ENCODE results near the gene ATP5F1D.

The ATP5F1D gene

DNA sequence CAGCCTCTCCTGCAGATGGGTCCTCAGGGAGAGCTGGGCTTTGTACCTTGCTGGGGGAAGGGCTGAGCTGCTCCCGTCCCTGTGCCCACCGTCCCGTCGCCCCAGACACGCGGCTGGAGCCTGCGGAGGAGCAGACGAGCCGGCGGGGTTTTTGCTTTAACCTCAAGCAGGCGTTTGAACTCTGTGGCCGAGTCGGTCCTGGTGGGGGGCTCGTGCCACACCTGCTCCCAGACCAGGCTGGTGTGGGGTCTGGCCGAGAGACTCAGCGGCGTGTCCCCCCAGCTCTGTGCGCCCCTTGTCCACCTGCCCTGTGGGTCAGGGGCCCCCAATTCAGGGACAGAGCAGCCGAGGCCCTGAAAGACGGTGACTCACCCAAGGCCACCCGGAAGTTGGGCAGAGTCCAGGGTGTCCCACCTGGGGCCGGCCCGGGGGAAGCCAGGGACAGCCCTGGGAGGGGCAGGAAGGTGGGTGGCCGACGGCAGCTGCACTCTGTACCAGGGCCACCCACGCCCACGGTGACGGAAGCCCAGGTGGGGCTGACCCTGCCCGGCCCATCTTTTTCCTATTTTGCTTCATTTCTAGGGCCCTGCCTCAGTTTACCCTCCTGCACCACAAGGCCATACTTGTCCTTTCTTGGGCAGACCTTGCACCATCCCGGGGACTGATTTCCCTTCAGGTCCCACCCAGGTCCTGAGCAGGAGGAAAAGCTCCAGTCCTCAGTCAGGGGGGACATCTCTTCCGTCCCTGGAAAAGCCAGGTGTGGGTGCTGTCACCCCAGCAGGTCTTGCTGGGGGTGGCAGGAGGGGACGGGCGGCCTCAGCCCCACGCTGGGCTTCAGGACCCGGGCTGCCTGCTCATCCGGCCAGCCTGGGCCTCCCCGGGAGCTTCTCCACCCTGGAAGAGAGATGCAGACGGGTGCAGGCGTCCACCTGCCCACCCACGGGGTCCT lies 49.4 kb downstream of the ATP5F1D start:
- H3K27me3 ChIP-seq (ENCODE audit: insufficient read depth, low read depth, severe bottlenecking), result no peaks in the 10 kb centered on the region

DNA sequence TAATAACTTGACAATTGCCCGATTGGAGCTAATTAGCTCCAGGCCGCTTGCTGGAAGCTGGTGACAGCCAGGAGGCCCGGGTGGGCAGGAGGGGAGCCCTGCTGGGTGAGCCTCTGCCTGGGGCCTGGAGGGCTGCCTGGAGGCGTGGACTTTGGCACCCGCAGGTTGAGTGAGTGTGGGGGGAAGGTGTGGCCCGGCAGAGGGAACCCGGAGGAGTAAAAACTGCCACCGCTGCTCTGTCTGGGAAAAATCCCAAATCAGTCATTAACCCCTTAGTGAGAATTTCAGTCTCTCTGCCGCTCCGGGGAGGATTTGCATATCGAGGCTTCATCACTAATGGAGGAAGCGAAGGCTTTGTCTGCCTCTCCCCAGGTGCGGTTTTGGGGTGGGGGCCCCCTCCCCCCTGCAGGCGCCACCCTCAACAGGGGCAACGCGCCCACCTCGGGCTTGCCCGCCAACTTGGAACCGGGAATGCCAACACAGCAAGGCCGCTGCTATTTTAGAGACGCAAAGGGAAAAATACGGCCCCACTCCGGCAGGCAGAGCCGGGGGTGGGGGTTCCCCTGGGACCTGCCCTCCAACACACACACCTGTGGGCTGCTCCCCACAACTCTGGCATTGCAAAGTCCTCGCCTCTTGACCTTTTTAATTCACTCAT lies 50.3 kb downstream of the ATP5F1D start:
- no peak for DNase-seq
- Histone ChIP-seq H3K4me3 (ENCODE audit: low read depth, low read length) (no peak overlapping the region), H3K27me3 (ENCODE audit: insufficient read depth, low read depth, severe bottlenecking) (no peaks in the 10 kb centered on the region)

More for the DNA sequence above, 49.4 kb downstream of the ATP5F1D start:
- no peak overlapping the region for H3K4me3 ChIP-seq (ENCODE audit: low read depth, low read length)
- H3K36me3 ChIP-seq, result peaks cover 6% of the 10 kb centered on the region
- H3K27ac ChIP-seq, result no peak overlapping the region
- DNase-seq, result no peak
- H3K9me3 ChIP-seq (ENCODE audit: severe bottlenecking), result no peaks in the 10 kb centered on the region
- TF ChIP-seq, protein P1, sequence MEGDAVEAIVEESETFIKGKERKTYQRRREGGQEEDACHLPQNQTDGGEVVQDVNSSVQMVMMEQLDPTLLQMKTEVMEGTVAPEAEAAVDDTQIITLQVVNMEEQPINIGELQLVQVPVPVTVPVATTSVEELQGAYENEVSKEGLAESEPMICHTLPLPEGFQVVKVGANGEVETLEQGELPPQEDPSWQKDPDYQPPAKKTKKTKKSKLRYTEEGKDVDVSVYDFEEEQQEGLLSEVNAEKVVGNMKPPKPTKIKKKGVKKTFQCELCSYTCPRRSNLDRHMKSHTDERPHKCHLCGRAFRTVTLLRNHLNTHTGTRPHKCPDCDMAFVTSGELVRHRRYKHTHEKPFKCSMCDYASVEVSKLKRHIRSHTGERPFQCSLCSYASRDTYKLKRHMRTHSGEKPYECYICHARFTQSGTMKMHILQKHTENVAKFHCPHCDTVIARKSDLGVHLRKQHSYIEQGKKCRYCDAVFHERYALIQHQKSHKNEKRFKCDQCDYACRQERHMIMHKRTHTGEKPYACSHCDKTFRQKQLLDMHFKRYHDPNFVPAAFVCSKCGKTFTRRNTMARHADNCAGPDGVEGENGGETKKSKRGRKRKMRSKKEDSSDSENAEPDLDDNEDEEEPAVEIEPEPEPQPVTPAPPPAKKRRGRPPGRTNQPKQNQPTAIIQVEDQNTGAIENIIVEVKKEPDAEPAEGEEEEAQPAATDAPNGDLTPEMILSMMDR (IDR thresholded peaks at IDR 0.05; ENCODE audit: low read depth, low read length), result no peak

DNA sequence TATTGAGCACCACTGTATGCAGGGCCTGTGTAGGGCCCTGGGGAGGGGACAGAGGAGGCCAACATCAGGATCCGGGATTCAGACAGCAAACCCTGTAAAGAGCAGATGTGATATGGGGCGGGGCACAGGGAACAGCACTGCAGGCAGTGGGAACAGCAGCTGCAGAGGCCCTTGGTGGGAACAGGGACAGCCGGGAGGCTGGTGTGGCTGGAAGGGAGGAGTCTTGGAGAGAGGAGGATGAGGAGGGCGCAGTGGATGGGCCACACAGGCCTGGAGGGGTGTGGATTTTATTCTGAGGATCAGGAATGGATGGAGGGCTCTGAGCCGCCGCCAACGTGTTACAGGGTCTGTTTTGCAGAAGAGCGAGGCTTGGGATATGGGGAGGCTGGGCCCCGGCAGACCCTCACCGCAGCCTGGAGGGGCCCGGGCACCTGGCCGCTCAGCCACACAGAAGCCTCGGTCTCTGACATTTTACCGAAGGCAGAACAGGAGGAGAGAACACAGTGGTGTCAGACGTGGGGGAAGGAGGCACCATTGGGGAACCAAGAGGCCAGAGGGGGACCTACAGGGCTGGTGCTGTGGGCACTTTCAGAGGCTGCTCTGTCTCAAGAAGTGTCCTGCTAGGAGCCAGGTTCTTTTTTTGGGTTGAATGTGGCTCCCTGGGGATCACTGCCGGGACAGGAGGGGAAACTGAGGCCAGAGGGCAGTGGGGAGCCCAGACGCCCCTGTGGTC lies 51.0 kb downstream of the ATP5F1D start:
- TF ChIP-seq, protein P1 (IDR thresholded peaks at IDR 0.05; ENCODE audit: low read depth, low read length), result no peak
- Histone ChIP-seq H3K27me3 (ENCODE audit: insufficient read depth, low read depth, severe bottlenecking) (no peaks in the 10 kb centered on the region), H3K9me3 (ENCODE audit: severe bottlenecking) (no peaks in the 10 kb centered on the region), H3K4me3 (ENCODE audit: low read depth, low read length) (no peak overlapping the region), H3K27ac (no peak overlapping the region), H3K36me3 (peaks cover 9% of the 10 kb centered on the region)
- no peak for DNase-seq

More for the DNA sequence above, 50.3 kb downstream of the ATP5F1D start:
- Histone ChIP-seq H3K36me3 (peaks cover 9% of the 10 kb centered on the region), H3K9me3 (ENCODE audit: severe bottlenecking) (no peaks in the 10 kb centered on the region), H3K27ac (no peak overlapping the region)
- TF ChIP-seq, protein P1 (IDR thresholded peaks at IDR 0.05; ENCODE audit: low read depth, low read length), result no peak

DNA sequence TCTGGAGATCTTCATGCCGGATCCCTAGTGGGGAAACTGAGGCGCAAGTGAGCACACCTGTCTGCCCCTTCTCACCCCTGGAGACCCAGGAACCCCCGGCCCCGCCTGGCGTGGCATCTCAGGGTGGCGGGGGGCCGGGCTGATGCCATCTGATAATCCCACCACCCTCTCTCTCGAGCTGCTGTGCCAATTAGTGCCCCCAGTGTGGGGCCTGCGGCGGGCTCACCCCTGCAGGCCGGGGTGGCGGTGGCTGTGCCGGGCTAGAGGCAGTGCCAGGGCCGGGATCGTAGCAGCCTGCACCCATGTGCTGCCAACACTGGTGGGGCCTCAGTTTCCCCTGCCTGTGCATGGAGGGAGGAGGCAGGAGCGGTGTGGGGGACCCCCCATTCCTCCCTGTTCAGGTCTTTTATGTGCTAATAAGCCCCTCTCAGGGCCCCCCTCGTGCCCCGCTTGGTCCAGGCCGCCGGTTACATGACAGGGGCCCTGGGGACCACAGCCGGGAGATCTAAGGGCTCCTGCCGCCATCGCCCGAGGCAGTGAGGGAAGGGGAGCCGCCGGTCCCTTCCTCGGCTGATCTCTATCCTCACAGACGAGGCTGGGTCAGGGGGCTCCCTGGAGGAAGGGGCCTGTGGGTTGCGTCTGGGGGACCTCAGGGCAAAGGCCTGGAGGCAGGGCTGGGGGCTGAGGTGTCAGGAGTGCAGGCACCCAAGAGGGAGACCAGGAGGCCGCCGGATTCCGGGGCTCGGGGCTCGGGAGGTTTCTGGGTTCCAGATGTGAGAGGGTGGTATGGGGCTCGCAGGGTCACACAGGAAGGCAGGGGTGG lies 52.4 kb downstream of the ATP5F1D start:
- peaks cover 13% of the 10 kb centered on the region for H3K36me3 ChIP-seq
- TF ChIP-seq, protein P1 (IDR thresholded peaks at IDR 0.05; ENCODE audit: low read depth, low read length), result no peak
- H3K27me3 ChIP-seq (ENCODE audit: insufficient read depth, low read depth, severe bottlenecking), result no peaks in the 10 kb centered on the region
- no peak overlapping the region for H3K4me3 ChIP-seq (ENCODE audit: low read depth, low read length)
- H3K9me3 ChIP-seq (ENCODE audit: severe bottlenecking), result no peaks in the 10 kb centered on the region
- no peak for DNase-seq
- no peak overlapping the region for H3K27ac ChIP-seq

Measured in WERI-Rb-1 (cell line).